GM23338 (cell line): ENCODE data around the gene RAP1GAP. TPM values are rescaled to one million over a fixed set of nuclear protein-coding genes. Genes with fewer than 3 reads are reported as not detected.

Source experiments
- ATAC-seq: fragments of 200-7000 bp; cut with Tn5 transposase; 3 replicates; pipeline ENCODE4 v1.9.1; 2020
- DNase-seq: peaks from one replicate; pipeline ENCODE4 v3.0.0-alpha.2; 2015; ENCODE audit warnings: low spot score
- H2AFZ ChIP-seq: fragments of 200-600 bp; sonication (generic); 2 replicates; pipeline ENCODE4 v1.8.0; 2016; ENCODE audit warnings: antibody characterized with exemption, mild to moderate bottlenecking, moderate library complexity
- H3F3A ChIP-seq: fragments of 200-600 bp; sonication (generic); replicated peaks from 2 replicates; pipeline ENCODE4 v1.8.0; 2017; ENCODE audit warnings: antibody characterized with exemption, mixed run types, low read depth
- H3K27ac ChIP-seq: fragments of 200-600 bp; sonication (generic); 2 replicates; pipeline ENCODE4 v1.6.1; 2016; ENCODE audit warnings: low read depth
- H3K27me3 ChIP-seq: fragments of 200-600 bp; sonication (generic); 2 replicates; pipeline ENCODE4 v1.8.0; 2016; ENCODE audit warnings: mild to moderate bottlenecking, mixed run types, moderate library complexity; ENCODE audit not compliant: insufficient read depth
- H3K36me3 ChIP-seq: fragments of 200-600 bp; sonication (generic); 2 replicates; pipeline ENCODE4 v1.8.0; 2016; ENCODE audit warnings: mild to moderate bottlenecking; ENCODE audit not compliant: insufficient read depth
- H3K4me1 ChIP-seq: fragments of 200-600 bp; sonication (generic); 2 replicates; pipeline ENCODE4 v1.8.0; 2016; ENCODE audit warnings: mild to moderate bottlenecking, moderate library complexity; ENCODE audit not compliant: insufficient read depth
- H3K4me2 ChIP-seq: fragments of 200-600 bp; sonication (generic); 2 replicates; pipeline ENCODE4 v1.7.1; 2017; ENCODE audit warnings: mixed run types
- H3K4me3 ChIP-seq: fragments of 200-600 bp; sonication (generic); 2 replicates; pipeline ENCODE4 v1.6.1; 2016; ENCODE audit warnings: mixed run types
- H3K79me2 ChIP-seq: fragments of 200-600 bp; sonication (generic); replicated peaks from 2 replicates; pipeline ENCODE4 v1.8.0; 2017; ENCODE audit warnings: mild to moderate bottlenecking; ENCODE audit not compliant: insufficient read depth
- H3K9me2 ChIP-seq: fragments of 200-600 bp; sonication (generic); 2 replicates; pipeline ENCODE4 v1.8.0; 2017; ENCODE audit not compliant: insufficient read depth
- H4K20me1 ChIP-seq: fragments of 200-600 bp; sonication (generic); replicated peaks from 2 replicates; pipeline ENCODE4 v1.8.0; 2017; ENCODE audit warnings: mild to moderate bottlenecking; ENCODE audit not compliant: insufficient read depth
- H3K27ac Mint-ChIP-seq: 2 replicates; pipeline ENCODE4 v1.8.0; 2020; ENCODE audit warnings: inconsistent platforms, mild to moderate bottlenecking, moderate library complexity, mixed read lengths
- H3K27me3 Mint-ChIP-seq: 3 replicates; pipeline ENCODE4 v1.8.0; 2022; ENCODE audit warnings: low read depth, mild to moderate bottlenecking, moderate library complexity, mixed read lengths, inconsistent platforms; ENCODE audit not compliant: insufficient read depth, poor library complexity
- H3K36me3 Mint-ChIP-seq: 3 replicates; pipeline ENCODE4 v1.8.0; 2021; ENCODE audit warnings: low read depth, mild to moderate bottlenecking, inconsistent platforms, moderate library complexity, mixed read lengths
- H3K4me1 Mint-ChIP-seq: 3 replicates; pipeline ENCODE4 v1.8.0; 2020; ENCODE audit warnings: mild to moderate bottlenecking, inconsistent platforms, mixed read lengths
- H3K4me3 Mint-ChIP-seq: 3 replicates; pipeline ENCODE4 v1.8.0; 2021; ENCODE audit warnings: moderate library complexity, mild to moderate bottlenecking, inconsistent platforms, mixed read lengths
- H3K9me3 Mint-ChIP-seq: 3 replicates; pipeline ENCODE4 v1.8.0; 2020; ENCODE audit warnings: moderate library complexity, mild to moderate bottlenecking, inconsistent platforms, mixed read lengths
- CREB1 ChIP-seq: fragments of 250-450 bp; sonication (Bioruptor Pico); IDR thresholded peaks from 2 replicates; pipeline ENCODE4 v1.5.0; 2020; ENCODE audit warnings: low read depth, mild to moderate bottlenecking, moderate library complexity
- ETS1 ChIP-seq: IDR thresholded peaks from 2 replicates; pipeline ENCODE4 v1.6.1; 2016; ENCODE audit warnings: antibody characterized with exemption
- EZH2phosphoT487 ChIP-seq: fragments of 200-600 bp; sonication (generic); IDR thresholded peaks from one replicate; pipeline ENCODE4 v1.8.1; 2018; ENCODE audit warnings: antibody characterized with exemption; ENCODE audit not compliant: unreplicated experiment
- JUNB ChIP-seq: IDR thresholded peaks from one replicate; pipeline ENCODE4 v1.6.1; 2016; ENCODE audit warnings: antibody characterized with exemption; ENCODE audit not compliant: unreplicated experiment
- NANOG ChIP-seq: IDR thresholded peaks from 2 replicates; pipeline ENCODE4 v1.6.1; 2016; ENCODE audit warnings: antibody characterized with exemption, borderline replicate concordance
- POLR2AphosphoS5 ChIP-seq: IDR thresholded peaks from 2 replicates; pipeline ENCODE4 v1.6.1; 2016; ENCODE audit warnings: antibody characterized with exemption, low read depth
- REST ChIP-seq: IDR thresholded peaks from one replicate; pipeline ENCODE4 v1.6.1; 2018; ENCODE audit warnings: antibody characterized with exemption; ENCODE audit not compliant: unreplicated experiment
- ZNF114 ChIP-seq: fragments of 250-450 bp; sonication (Bioruptor Pico); IDR thresholded peaks from 2 replicates; pipeline ENCODE4 v1.5.0; 2020; ENCODE audit warnings: mild to moderate bottlenecking, moderate library complexity
- polyA plus RNA-seq: library from polyadenylated mRNA; unstranded; fragments of >200 nt; fragmentation: Nextera tagmentation; extraction: Ambion mirVana; gene quantifications from 2 replicates; pipeline ENCODE4 v1.2.1, GENCODE V29; 2016
- total RNA-seq: library from RNA; depleted of rRNA; stranded (reverse); fragments of >200 nt; shearing (Covaris generic); gene quantifications from 2 replicates; pipeline ENCODE4 v1.2.3, GENCODE V29; 2014

Gene RAP1GAP
- total and polyA plus RNA-seq, 2 experiments from 2014 or later, result 4.3 to 6.6 TPM

- DNase-seq, result no peak
- Histone ChIP-seq H4K20me1 (no peaks in the 10 kb centered on the region; the same call in 1 of the 2 replicates), H2AFZ (no peak overlapping the region), H3K9me2 (no peaks in the 10 kb centered on the region), H3K4me2 (no peak overlapping the region), H3F3A (no peaks in the 10 kb centered on the region), H3K27ac (no peak overlapping the region), H3K4me1 (no peaks in the 10 kb centered on the region), H3K4me3 (no peak overlapping the region), H3K36me3 (no peaks in the 10 kb centered on the region), H3K27me3 (no peaks in the 10 kb centered on the region), H3K79me2 (no peaks in the 10 kb centered on the region)
- ATAC-seq, result no peak
- TF ChIP-seq CREB1 (CRISPR knock-in tag) (no peak), POLR2AphosphoS5 (no peak), REST (no peak), JUNB (no peak), ETS1 (no peak), EZH2phosphoT487 (no peak)
- Mint-ChIP-seq H3K9me3 (no peaks in the 10 kb centered on the region; the same call in 2 of the 3 replicates), H3K4me1 (no peaks in the 10 kb centered on the region; the same call in 2 of the 3 replicates), H3K27ac (no peak overlapping the region), H3K36me3 (peaks cover 19% of the 10 kb centered on the region), H3K4me3 (no peak overlapping the region), H3K27me3 (peaks cover 7% of the 10 kb centered on the region)
Observed at GRCh38 chr1:21560916-21561638, 108.1 kb downstream of the RAP1GAP start.

GRCh38 chr1:21559788-21560567 is 109.2 kb downstream of the RAP1GAP start:
- H3K27me3 Mint-ChIP-seq, result peaks cover 7% of the 10 kb centered on the region
- Histone ChIP-seq H2AFZ (no peak overlapping the region), H3K9me2 (no peaks in the 10 kb centered on the region), H3K27me3 (no peaks in the 10 kb centered on the region), H3K79me2 (no peaks in the 10 kb centered on the region), H3K4me3 (no peak overlapping the region), H3K4me1 (no peaks in the 10 kb centered on the region; the same call in 1 of the 2 replicates), H3F3A (no peaks in the 10 kb centered on the region), H3K36me3 (no peaks in the 10 kb centered on the region; the same call in 1 of the 2 replicates), H3K27ac (no peak overlapping the region), H4K20me1 (no peaks in the 10 kb centered on the region; the same call in 1 of the 2 replicates), H3K4me2 (no peak overlapping the region)
- ATAC-seq (no peak), DNase-seq (no peak)
- peaks cover 21% of the 10 kb centered on the region for H3K36me3 Mint-ChIP-seq
- no peak overlapping the region for H3K27ac Mint-ChIP-seq
- peaks cover 3% of the 10 kb centered on the region for H3K4me1 Mint-ChIP-seq
- no peak for TF ChIP-seq REST
- TF ChIP-seq EZH2phosphoT487, result no peak
- no peak for TF ChIP-seq NANOG
- TF ChIP-seq ZNF114 (CRISPR knock-in tag), result no peak
- no peak for TF ChIP-seq POLR2AphosphoS5
- no peak for TF ChIP-seq CREB1 (CRISPR knock-in tag)
- H3K4me3 Mint-ChIP-seq, result no peak overlapping the region
- H3K9me3 Mint-ChIP-seq, result no peaks in the 10 kb centered on the region; the same call in 2 of the 3 replicates
